GM18526 (cell line): ENCODE measurements around the gene GNAQ.

Experiments
- POLR2A ChIP-seq: IDR thresholded peaks from 3 replicates; pipeline ENCODE4 v1.6.1; 2011; ENCODE audit not compliant: insufficient read length; ENCODE audit errors: extremely low read depth

GNAQ gene

GRCh38 chr9:78031444-78031892 lies at the start of gene GNAQ:
GNAQ (minus strand) TSS chr9:78031811; CDS start chr9:78031235, 576 bp downstream.
- TF ChIP-seq POLR2A = no peak

- TF ChIP-seq POLR2A = no peak
Observed at GRCh38 chr9:78074385-78075291, 43.0 kb upstream of the GNAQ start.

- TF ChIP-seq POLR2A = no peak
Observed at GRCh38 chr9:78073722-78074121, 42.1 kb upstream of the GNAQ start.

- TF ChIP-seq POLR2A = no peak
Observed at GRCh38 chr9:78072586-78073199, 41.1 kb upstream of the GNAQ start.

GRCh38 chr9:78070521-78070920 lies 38.9 kb upstream of the GNAQ start:
- no peak for TF ChIP-seq POLR2A

- TF ChIP-seq POLR2A = no peak
Observed at GRCh38 chr9:78064075-78064474, 32.5 kb upstream of the GNAQ start.

- TF ChIP-seq POLR2A = no peak
Observed at GRCh38 chr9:78062710-78063109, 31.1 kb upstream of the GNAQ start.

GRCh38 chr9:78053627-78054026 lies 22.0 kb upstream of the GNAQ start:
- TF ChIP-seq POLR2A = no peak

GRCh38 chr9:78050421-78050820 lies 18.8 kb upstream of the GNAQ start:
- TF ChIP-seq POLR2A = no peak

- no peak for TF ChIP-seq POLR2A
Observed at GRCh38 chr9:78049484-78049883, 17.9 kb upstream of the GNAQ start.

GRCh38 chr9:78047106-78047505 lies 15.5 kb upstream of the GNAQ start:
- no peak for TF ChIP-seq POLR2A

- no peak for TF ChIP-seq POLR2A
Observed at GRCh38 chr9:78046112-78046511, 14.5 kb upstream of the GNAQ start.

- no peak for TF ChIP-seq POLR2A
Observed at GRCh38 chr9:78044886-78045285, 13.3 kb upstream of the GNAQ start.

- no peak for TF ChIP-seq POLR2A
Observed at GRCh38 chr9:78044189-78044588, 12.6 kb upstream of the GNAQ start.

GRCh38 chr9:78041971-78042370 lies 10.4 kb upstream of the GNAQ start:
- no peak for TF ChIP-seq POLR2A

- no peak for TF ChIP-seq POLR2A
Observed at GRCh38 chr9:78040726-78041125, 9.1 kb upstream of the GNAQ start.
